Measurements from ENCODE around the gene LRCH1.

GRCh38 chr13:46609726-46610125, 56.8 kb downstream of the LRCH1 start:
- TF ChIP-seq POLR2AphosphoS5 (IDR thresholded peaks at IDR 0.05; ENCODE audit: low read depth) = no peak
- no peak for TF ChIP-seq CTCF (IDR thresholded peaks at IDR 0.05; ENCODE audit: insufficient read depth, low read length)

All from HL-60 (cell line).